ENCODE measurements around the gene OSBP2.

Gene OSBP2

GRCh38 chr22:30947816-30948454 lies 253.3 kb downstream of the OSBP2 start:
- no peak for DNase-seq

- no peak for DNase-seq
Observed at GRCh38 chr22:30948930-30949342, 254.3 kb downstream of the OSBP2 start.

GRCh38 chr22:30949934-30950660 lies 255.4 kb downstream of the OSBP2 start:
- no peak for DNase-seq

GRCh38 chr22:30953206-30953605 lies 258.5 kb downstream of the OSBP2 start:
- no peak for DNase-seq

- DNase-seq, result no peak
Observed at GRCh38 chr22:30955153-30955552, 260.5 kb downstream of the OSBP2 start.

Measured in activated T-cell treated with anti-CD3 and anti-CD28 coated beads, Interleukin-2, amount 50 U/mL, for 1 hour (primary cell).